GM19328 (cell line): Measurements from ENCODE around the gene TOPORS.
"Not testable (repeated sequence)": the region's sequence is repeated elsewhere in the genome, so short reads cannot be mapped to it uniquely, and the experiment has no call there.

Experiments
- ATAC-seq: cut with Tn5 transposase; IDR thresholded peaks from one replicate; pipeline ENCODE4 v1.9.1; 2021; ENCODE audit warnings: mild to moderate bottlenecking, moderate library complexity; ENCODE audit not compliant: unreplicated experiment

TOPORS gene

DNA sequence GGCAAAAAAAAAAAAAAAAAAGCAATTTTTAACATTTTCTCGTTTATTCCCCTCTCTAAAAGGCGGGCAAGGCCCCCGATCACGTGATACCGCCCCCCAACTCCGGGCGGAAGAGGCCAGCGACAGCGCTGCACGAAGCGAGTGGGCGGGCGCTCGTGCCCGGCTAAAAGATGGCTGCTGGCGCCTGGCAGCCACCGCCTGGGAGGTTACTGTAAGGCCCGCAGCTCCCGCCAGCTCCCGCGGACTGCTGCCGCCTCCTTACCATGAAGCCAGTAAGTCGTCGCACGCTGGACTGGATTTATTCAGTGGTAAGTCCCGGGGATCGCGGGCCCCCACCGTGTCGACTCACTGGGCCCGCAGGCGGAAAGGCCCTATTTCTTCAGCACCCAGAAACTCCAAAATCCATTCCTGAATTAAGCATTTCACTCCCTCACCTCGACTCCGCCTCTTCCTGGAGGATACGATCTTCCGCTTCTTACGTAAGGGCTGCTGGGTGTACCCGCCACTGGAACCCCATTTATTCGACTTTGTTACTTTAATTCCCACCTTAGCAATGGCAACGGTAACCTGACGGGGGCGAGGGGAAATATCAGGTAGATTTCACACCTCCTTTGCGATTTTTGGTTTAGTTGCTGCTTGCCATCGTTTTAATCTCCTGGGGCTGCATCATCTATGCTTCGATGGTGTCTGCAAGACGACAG is at the start of gene TOPORS, which contains the start of gene SMIM27:
TOPORS (minus strand) TSS at position 415 of the 701 bp plus-strand sequence; CDS start at position 265, 150 bp downstream.
SMIM27 (plus strand) TSS at position 156 of the 701 bp plus-strand sequence; CDS start at position 264, 108 bp downstream.
- peak; percentile 65 for ATAC-seq

DNA sequence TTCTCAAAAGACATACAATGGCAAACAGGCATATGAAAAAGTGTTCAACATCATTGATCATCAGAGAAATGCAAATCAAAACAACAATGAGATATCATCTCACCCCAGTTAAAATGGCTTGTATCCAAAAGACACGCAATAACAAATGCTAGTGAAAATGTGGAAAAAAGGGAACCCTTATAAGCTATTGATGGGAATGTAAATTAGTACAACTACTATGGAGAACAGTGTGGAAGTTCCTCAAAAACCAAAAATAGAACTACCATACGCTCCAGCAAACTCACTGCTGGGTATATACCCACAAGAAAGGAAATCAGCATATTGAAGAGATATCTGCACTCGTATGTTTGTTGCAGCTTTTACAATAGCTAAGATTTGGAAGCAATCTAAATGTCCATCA is 46.6 kb upstream of the TOPORS start:
- not testable (repeated sequence) for ATAC-seq

DNA sequence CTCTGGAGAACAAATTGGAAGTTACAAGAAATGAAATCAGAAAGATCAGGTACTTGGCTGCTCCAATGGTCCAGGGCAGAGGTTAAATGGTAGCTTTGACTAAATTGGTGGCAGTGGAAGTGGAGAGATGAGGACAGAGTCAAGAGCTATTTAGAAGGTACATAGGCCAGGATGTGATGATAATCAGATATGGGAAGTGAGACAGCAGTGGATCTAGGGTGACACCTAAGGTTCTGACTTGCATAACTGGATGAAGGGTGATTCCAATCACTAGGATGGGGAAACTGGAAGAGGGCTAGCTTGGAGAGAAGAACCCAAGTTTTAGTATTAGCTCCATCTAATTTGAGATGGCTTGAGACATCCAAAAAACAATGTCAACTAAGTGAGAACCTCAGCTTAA is 44.5 kb upstream of the TOPORS start:
- ATAC-seq = no peak

DNA sequence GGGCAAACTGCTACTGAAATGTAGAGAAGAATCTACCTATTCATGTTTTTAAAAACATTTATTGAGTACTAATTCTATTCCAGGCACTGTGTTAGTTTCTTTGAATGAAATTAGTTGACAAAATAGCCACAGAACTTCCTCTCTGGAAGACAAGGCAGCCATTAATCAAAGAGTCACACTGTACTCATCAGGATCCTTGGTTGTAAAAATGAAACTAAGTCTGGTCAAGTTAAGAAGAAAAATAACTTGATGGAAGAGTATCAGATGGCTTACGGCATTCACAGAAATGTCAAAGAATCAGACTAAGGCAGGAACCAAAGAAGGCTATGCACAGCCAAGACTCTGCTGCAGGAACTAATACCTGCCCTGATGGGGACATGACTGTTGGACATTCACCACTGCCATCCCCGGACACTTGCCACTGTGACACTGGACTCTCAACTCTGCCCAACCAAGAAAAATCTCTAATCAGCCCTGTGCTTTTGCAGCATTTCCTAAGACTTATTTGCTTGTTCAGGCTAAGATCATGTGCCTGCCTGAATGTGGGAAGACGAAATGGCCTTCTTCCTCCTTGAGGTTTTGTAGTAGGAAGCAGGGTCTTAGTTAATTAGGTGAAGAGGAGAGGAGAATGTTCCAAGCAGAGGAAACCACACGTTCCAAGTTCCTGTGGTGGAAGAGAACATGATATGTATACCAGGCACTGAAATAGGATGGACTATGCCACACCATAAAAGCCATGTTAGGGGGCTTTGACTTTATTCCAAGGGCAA is 43.9 kb upstream of the TOPORS start:
- ATAC-seq = no peak

DNA sequence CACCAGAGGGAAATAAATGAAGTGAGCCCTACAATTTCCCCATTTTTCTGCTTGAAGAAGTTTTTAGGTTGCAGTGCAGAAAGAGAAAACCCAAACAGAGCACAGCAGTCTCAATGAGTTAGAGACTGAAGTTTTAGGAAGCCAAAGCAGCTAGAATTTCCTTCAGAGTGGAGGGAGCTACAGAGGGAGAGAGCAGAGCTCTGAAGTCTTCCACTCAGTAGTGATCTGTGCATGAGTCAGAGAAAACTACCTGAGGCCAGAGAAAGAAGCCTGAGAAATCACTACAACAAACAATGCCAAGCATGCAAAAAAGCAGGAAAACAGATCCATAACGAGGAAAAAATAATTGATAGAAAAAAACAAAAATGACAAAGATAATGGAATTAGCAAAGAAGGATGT is 38.5 kb upstream of the TOPORS start:
- no peak for ATAC-seq

DNA sequence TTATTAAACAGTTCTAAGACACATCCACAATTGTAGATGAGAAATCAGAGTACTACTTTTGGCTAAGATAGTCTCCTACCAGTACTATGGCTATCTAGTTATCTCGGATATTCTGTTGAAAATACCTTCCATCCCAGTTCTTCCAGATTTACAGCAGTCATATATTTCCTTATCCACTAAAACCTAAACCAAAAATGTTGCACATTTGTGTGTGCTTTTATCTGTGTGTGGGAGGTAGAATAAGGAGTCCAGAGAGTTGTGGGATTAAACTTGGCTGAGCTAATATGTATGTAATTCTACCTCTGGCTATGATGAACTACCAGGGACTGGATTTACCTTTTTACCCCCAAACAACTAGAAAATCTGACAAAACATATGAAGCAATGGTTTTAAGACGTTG is 38.1 kb upstream of the TOPORS start:
- ATAC-seq = no peak

DNA sequence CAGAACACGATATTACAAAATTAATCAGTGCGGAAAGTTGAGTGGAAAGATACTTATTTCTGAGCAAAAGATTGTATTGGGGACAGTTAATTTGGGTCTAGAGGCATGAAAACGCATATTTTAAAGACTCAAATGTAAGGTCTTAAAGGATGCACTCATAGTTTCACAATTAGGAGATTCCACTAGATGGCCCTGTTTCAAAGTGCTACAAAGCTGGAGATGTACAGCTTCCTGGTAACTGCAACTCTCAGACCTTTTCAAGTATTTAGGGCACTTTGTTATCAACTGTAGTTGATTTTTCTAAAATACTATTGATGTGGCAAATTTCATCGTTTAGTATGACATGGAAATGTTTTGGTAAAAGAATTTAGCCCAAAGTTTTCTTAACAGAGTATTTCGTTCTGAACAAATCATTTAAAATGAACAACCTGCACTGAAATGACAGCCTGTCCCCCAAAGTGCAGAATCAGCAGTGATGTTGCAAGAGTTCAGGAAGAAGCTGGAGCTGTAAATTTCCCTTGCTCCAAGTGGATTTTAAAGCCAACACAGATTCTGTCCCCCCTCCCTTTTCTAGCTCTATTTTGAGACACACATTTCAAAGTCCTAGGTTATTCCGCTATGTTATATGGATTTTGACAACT is 36.8 kb upstream of the TOPORS start:
- ATAC-seq = no peak

DNA sequence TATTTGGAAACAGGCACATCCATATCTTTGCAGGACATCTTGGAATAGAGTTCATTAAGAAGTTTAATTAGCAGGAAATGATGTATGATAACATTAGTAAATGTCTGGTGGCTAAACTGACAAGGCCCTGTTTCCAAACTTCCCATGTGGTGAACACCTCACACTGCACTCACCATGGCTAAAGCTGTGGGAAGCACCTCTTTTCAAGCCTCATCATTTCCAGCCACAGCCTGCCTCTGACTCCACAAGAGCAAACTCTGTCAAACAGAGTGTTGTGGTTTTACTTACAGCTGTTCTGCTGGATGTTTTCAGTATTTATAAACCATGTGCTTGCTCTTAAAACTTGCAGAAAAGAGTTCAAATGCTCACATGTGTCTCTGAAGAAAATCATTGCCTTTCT is 35.5 kb upstream of the TOPORS start:
- no peak for ATAC-seq

DNA sequence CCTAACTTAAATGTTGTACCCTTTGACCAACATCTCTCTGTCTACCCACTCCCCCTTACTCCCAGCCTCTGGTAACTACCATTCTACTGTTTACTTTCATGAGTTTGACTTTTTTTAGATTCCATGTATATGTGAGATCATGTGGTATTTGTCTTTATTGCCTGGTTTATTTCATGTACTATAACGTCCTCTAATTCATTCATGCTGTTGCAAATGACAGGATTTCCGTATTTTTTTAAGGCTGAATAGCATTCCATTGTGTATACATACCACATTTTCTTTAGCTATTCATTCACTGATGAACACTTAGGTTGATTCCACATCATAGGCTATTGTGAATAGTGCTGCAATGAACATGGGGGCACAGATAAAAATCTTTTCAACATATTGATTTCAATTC is 32.4 kb upstream of the TOPORS start:
- ATAC-seq = no peak

DNA sequence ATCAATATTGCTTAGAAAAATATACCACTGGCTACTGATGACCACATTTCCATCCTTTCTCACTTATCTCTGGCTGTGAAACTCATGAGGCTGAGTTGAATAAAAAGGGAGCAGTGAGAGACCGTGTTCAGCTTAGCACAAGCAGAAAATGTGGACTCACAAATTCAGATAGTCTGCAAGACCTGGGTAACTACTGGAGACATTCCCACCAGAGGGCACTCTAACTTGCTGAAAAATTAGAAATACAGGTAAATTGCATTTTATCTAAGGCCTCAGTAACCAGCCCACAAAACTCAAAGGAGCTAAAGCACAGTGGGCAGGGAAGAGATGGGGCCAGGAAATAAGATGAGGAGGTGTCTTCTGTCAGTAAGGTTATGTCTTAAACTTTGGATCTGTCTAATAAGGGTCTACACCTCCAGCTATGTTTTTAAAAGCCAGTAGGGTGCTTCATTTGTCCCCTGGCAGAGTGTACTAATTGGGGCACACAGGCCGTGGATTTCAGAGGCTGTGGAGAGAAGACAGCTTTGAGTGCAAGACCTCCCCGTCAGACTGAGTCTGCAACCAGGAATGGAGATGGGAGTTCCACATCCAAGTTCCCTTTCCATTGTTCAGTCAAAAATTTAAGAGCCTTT is 29.2 kb upstream of the TOPORS start:
- no peak for ATAC-seq

DNA sequence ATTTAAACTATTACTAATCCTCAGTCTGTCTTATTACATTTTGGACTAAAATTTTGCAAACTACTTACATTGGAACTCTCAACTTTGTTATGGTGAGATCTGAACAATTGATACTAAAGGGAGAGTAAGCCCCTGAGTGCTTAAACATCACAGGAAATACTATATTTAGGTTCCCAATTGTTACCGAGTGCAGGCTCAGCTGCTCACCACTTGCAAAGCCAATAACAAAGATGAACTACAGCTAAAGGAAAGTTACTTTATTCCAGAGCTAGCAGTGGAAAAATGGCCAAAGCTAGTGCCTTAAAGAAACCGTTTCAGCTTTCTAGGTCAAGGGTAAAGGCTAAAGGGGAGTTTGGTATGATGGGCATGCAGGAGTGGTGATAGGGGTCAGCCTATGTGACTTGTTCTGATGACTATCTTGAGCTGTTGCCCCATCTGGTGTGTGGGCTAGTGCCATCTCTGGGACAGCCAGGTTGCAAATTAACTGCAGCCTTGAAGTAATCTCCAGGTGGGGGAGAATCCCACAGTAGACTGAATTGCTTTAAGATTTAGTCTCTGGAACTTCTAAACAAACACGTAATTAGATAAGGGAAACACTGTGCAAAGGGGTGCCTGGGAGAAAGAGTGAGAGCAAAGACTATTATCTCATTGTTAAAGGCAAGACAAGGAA is 28.4 kb upstream of the TOPORS start:
- no peak for ATAC-seq

DNA sequence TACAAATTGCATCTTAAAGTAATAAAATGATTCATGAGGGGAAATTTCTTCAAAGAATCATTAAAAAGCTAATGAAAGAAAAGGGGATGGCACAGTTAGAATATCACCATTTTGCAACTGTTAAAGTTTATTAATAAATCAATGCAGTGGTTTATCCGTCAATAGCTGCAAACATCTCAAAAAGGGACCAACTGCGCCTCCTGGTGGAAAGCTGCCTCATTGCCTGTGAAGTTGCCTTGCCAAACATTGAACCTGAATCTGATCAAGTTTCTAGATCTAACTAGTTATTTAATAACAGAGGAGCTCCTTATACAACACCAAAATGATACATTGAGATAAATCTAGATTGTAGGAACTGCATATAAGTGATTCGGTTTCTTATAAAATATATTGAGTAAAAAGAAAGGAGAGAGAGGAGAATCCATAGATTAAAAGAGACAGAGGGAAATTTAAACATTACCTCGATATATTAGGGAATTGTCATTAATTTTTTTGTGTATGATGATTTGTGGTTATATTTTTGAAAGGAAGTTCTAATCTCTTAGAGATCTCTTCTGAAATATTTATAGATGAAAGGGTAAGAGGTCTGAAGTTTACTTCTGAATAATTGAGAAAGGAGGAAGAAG is 27.4 kb upstream of the TOPORS start:
- ATAC-seq = no peak

DNA sequence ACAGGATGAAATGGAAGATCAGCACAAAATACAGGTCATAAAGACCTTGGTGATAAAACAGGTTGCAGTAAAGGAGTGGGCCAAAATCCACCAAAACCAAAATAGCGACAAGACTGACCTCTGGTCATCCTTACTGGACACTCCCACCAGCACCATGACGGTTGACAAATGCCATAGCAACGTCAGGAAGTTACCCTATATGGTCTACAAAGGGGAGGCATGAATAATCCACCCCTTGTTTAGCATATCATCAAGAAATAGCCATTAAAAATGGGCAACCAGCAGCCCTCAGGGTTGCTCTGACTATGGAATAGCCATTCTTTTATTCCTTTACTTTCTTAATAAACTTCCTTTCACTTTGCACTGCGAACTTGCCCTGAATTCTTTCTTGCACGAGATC is 26.6 kb upstream of the TOPORS start:
- no peak for ATAC-seq

DNA sequence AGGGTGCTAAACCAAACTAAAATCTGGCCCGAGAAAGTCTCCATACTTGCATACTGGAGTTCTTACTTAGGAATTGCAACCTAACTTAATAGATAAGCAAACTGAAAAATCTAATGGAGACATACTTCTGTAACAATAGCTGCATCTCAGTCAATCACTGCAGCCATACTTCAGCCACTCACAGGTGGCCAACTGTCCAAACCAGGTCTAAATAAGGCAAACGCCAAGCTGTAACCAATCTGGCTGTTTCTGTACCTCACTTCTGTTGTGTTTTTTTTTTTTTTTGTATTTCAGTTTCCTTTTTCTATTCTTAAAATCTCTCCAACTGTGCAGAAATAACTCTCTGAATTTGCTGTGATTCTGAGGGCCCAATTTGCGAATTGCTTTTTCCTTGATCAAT is 24.9 kb upstream of the TOPORS start:
- no peak for ATAC-seq

DNA sequence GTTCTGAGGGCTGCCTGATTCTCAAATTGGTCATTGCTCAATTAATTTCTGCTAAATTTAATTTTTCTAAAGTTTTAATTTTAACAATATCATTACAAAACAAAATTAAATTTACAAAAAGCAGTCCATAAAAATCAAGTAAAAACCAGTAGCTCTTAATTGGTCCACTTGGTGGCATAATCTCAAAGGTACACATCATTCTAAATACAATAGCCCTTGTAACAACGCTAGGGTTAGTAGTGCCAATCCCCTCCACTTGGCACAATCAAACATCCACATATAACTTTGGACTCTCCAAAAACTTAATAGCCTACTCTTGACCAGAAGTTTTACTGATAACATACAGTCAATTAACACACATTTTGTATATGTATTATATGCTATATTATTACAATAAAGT is 22.5 kb upstream of the TOPORS start:
- no peak for ATAC-seq

DNA sequence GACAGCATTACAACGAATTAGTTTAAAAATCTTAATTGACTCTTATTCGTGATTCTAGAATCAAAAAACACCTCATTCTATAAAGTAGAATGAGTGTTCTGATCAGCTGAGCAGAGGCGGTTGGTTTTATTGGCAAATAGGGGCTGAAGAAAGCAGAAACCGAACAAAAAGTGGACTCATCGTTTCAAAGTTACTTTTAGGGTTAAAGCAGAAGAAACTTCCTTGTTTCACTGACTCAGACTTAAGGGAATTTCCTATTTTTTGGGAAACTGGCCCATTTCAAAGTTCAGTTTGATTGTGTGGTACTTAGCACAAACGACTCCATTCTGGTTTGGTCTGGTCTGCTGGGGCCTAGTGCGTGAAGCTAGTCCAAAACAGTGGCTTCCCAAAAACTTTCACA is 21.4 kb upstream of the TOPORS start:
- ATAC-seq = no peak

DNA sequence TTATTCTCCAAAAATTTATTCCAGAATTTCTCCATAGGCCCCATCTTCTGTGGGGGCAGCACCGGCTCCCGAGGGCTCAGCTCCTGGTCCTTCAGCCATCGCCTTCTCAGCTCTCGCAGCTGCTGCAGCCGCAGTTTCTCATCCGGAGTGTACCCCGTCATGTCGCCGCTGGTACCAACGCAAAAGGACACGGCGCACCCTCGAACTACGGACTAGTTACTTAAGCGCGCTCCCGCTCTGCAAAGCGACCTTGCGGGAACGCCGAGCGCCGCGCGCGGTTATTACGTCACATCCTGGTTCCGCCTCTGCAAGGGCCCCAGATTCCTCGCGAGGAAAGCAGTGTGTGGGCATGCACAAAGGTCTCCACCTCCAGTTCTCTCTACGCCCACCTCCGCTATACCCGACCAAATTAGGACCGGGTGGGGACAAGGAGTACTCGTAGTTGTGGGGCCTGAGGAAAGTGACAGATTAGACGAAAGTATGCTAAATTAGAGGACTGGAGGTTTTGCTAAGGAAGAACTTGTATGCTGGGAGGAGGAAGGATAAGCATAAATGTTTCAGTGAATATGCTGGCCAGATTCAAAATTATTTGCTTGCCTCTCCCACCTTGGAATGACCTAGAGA is 20.6 kb upstream of the TOPORS start, which contains the start of gene NDUFB6:
NDUFB6 (minus strand) TSS at position 260 of the 624 bp plus-strand sequence; CDS start at position 161, 99 bp downstream.
- peak; percentile 79 for ATAC-seq

DNA sequence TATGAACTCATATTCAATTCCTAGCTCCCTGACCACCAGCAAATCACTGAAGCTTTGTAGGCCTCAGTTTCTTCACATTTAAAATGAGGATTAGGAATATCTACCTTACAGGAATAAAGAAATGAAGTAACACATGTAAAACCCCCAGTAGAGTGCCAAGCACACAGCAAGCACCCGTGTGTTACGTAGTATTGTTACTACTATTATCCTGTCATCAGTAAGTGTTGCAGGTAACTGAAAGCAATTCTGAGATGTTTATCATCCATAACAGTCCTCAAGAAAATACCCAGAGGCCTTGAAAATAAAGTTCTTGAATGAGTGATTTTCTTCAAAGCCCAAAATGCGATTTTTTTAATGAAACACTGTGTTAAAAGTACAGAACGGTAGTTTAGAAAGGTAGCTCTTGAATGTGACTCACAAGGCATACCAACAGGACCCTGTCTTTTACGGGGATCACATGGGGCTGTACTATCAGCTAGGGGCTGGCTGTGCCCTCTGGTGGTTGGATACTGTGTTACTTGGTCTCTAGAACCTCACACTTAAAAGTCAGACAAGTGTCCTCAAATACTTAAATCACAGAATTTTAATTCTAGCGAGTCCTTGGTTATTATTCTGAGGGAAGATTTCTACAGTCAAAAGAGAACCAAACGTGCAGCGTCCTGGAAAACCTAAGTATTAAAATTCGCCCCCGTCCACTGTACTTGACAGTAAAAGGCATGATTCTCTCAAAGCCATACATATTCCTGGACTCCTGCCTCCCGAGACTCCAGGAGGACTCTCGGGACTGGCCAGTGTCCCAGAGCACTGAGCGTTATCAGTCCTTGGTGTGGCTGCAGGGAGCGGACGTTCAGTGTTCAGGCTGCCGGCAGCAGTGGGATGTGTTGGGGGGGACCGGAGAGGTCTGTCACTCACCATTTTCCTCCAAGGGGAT is 19.8 kb upstream of the TOPORS start:
- peak; percentile 85 for ATAC-seq

DNA sequence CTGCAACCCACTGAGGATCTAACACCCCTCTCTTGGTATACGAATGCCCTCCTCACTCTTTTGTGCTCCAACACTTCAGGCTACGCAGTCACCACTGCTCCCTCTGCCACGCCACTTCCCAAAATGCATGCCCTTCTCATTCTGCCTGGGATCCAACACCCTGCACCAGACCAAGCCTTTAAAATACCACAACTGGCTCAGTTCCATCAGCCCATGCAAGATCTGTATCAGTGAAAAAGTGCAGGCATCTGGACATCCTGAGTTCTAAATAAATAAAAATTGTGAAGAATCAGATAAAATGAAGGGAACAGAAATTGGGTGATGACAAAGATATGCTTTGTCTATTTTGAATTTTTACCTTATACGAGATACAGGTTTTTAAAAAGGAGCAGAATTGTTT is 17.9 kb upstream of the TOPORS start:
- no peak for ATAC-seq
